ENCODE measurements around the gene SNCA.

Gene SNCA

GRCh38 chr4:89712141-89712540 lies 124.8 kb downstream of the SNCA start:
- no peak overlapping the region for H3K4me2 ChIP-seq (ENCODE audit: low read length, poor library complexity, severe bottlenecking)
- H2BK120ac ChIP-seq (ENCODE audit: low read depth, low read length), result no peak overlapping the region
- H2BK15ac ChIP-seq (ENCODE audit: low read depth, poor library complexity, severe bottlenecking), result no peak overlapping the region
- no peaks in the 10 kb centered on the region for H3K9me3 ChIP-seq (ENCODE audit: control insufficient read depth, low read length)
- H3K4me3 ChIP-seq (ENCODE audit: insufficient read depth in 1 of 2, low read depth in 1 of 2, low read length in 2 of 2), result peak overlapping the region in 1 of 2 experiments; percentile 6
- no peaks in the 10 kb centered on the region for H3K79me1 ChIP-seq (replicated peaks; ENCODE audit: low read length, poor library complexity, severe bottlenecking)
- no peak overlapping the region for H2AK5ac ChIP-seq (ENCODE audit: low read length, severe bottlenecking)
- no peak overlapping the region for H3K27ac ChIP-seq (ENCODE audit: low read length, poor library complexity, severe bottlenecking)
- no peaks in the 10 kb centered on the region for H3K27me3 ChIP-seq (ENCODE audit: control insufficient read depth in 1 of 2, insufficient read depth in 1 of 2, low read length in 2 of 2)
- H4K91ac ChIP-seq (ENCODE audit: low read length), result no peak overlapping the region
- H3K23ac ChIP-seq (ENCODE audit: low read length in 2 of 2), result no peak overlapping the region
- no peak overlapping the region for H3K4ac ChIP-seq (ENCODE audit: low read depth in 1 of 2, low read length in 2 of 2)
- no peak overlapping the region for H3K18ac ChIP-seq (ENCODE audit: low read depth in 1 of 2, low read length in 2 of 2)
- H3K9ac ChIP-seq (ENCODE audit: low read length), result peak overlapping the region; percentile 60
- H2BK12ac ChIP-seq (ENCODE audit: low read length in 2 of 2), result no peak overlapping the region
- H3K36me3 ChIP-seq (ENCODE audit: control insufficient read depth in 1 of 2, insufficient read depth in 2 of 2, low read depth in 1 of 2, low read length in 2 of 2), result no peaks in the 10 kb centered on the region
- DNase-seq, result no peak
- 54% methylated on average over 1 of the region's 2 CpGs for whole genome bisulfite sequencing
- no peaks in the 10 kb centered on the region for H3K4me1 ChIP-seq (ENCODE audit: control insufficient read depth, insufficient read depth, low read depth, low read length)
- H4K8ac ChIP-seq (ENCODE audit: low read length), result no peak overlapping the region
- no peak overlapping the region for H3K14ac ChIP-seq (ENCODE audit: low read length in 2 of 2)
- H2BK5ac ChIP-seq (ENCODE audit: low read depth, low read length, poor library complexity, severe bottlenecking), result no peak overlapping the region
- no peak overlapping the region for H2AFZ ChIP-seq (ENCODE audit: low read depth, low read length)

- Histone ChIP-seq H3K14ac (ENCODE audit: low read length in 2 of 2) (no peak overlapping the region), H2AFZ (ENCODE audit: low read depth, low read length) (peak overlapping the region; percentile 10), H3K4me2 (ENCODE audit: low read length, poor library complexity, severe bottlenecking) (no peak overlapping the region), H3K4me3 (ENCODE audit: insufficient read depth in 1 of 2, low read depth in 1 of 2, low read length in 2 of 2) (no peak overlapping the region), H2BK15ac (ENCODE audit: low read depth, poor library complexity, severe bottlenecking) (no peak overlapping the region), H3K79me1 (replicated peaks; ENCODE audit: low read length, poor library complexity, severe bottlenecking) (no peaks in the 10 kb centered on the region), H2BK5ac (ENCODE audit: low read depth, low read length, poor library complexity, severe bottlenecking) (no peak overlapping the region), H4K8ac (ENCODE audit: low read length) (peak overlapping the region; percentile 93), H3K4me1 (ENCODE audit: control insufficient read depth, insufficient read depth, low read depth, low read length) (no peaks in the 10 kb centered on the region), H3K18ac (ENCODE audit: low read depth in 1 of 2, low read length in 2 of 2) (peak overlapping the region; percentile 68 to 83), H2AK5ac (ENCODE audit: low read length, severe bottlenecking) (no peak overlapping the region), H3K9ac (ENCODE audit: low read length) (no peak overlapping the region), H2BK120ac (ENCODE audit: low read depth, low read length) (no peak overlapping the region), H3K36me3 (ENCODE audit: control insufficient read depth in 1 of 2, insufficient read depth in 2 of 2, low read depth in 1 of 2, low read length in 2 of 2) (no peaks in the 10 kb centered on the region), H3K27me3 (ENCODE audit: control insufficient read depth in 1 of 2, insufficient read depth in 1 of 2, low read length in 2 of 2) (no peaks in the 10 kb centered on the region), H4K91ac (ENCODE audit: low read length) (peak overlapping the region; percentile 25), H2BK12ac (ENCODE audit: low read length in 2 of 2) (peak overlapping the region; percentile 10 to 28), H3K9me3 (ENCODE audit: control insufficient read depth, low read length) (no peaks in the 10 kb centered on the region), H3K4ac (ENCODE audit: low read depth in 1 of 2, low read length in 2 of 2) (peak overlapping the region in 1 of 2 experiments; percentile 47), H3K23ac (ENCODE audit: low read length in 2 of 2) (no peak overlapping the region), H3K27ac (ENCODE audit: low read length, poor library complexity, severe bottlenecking) (peak overlapping the region; percentile 9)
- WGBS, result 0% methylated on average over 2 of the region's 2 CpGs
- peak; percentile 86 for DNase-seq
Measured at GRCh38 chr4:89708903-89709421, 128.0 kb downstream of the SNCA start.

GRCh38 chr4:89707467-89707866 lies 129.5 kb downstream of the SNCA start:
- Histone ChIP-seq H4K8ac (ENCODE audit: low read length) (no peak overlapping the region), H2BK15ac (ENCODE audit: low read depth, poor library complexity, severe bottlenecking) (peak overlapping the region; percentile 63), H3K27me3 (ENCODE audit: control insufficient read depth in 1 of 2, insufficient read depth in 1 of 2, low read length in 2 of 2) (no peaks in the 10 kb centered on the region), H2BK120ac (ENCODE audit: low read depth, low read length) (no peak overlapping the region), H3K4me2 (ENCODE audit: low read length, poor library complexity, severe bottlenecking) (no peak overlapping the region), H3K9ac (ENCODE audit: low read length) (no peak overlapping the region), H2BK5ac (ENCODE audit: low read depth, low read length, poor library complexity, severe bottlenecking) (no peak overlapping the region), H3K4me3 (ENCODE audit: insufficient read depth in 1 of 2, low read depth in 1 of 2, low read length in 2 of 2) (no peak overlapping the region), H3K4ac (ENCODE audit: low read depth in 1 of 2, low read length in 2 of 2) (peak overlapping the region in 1 of 2 experiments; percentile 73), H3K36me3 (ENCODE audit: control insufficient read depth in 1 of 2, insufficient read depth in 2 of 2, low read depth in 1 of 2, low read length in 2 of 2) (no peaks in the 10 kb centered on the region), H2BK12ac (ENCODE audit: low read length in 2 of 2) (peak overlapping the region; percentile 75 to 93), H2AFZ (ENCODE audit: low read depth, low read length) (no peak overlapping the region), H3K14ac (ENCODE audit: low read length in 2 of 2) (no peak overlapping the region), H4K91ac (ENCODE audit: low read length) (no peak overlapping the region), H2AK5ac (ENCODE audit: low read length, severe bottlenecking) (no peak overlapping the region), H3K4me1 (ENCODE audit: control insufficient read depth, insufficient read depth, low read depth, low read length) (no peaks in the 10 kb centered on the region), H3K79me1 (replicated peaks; ENCODE audit: low read length, poor library complexity, severe bottlenecking) (no peaks in the 10 kb centered on the region), H3K18ac (ENCODE audit: low read depth in 1 of 2, low read length in 2 of 2) (peak overlapping the region; percentile 45 to 54), H3K23ac (ENCODE audit: low read length in 2 of 2) (no peak overlapping the region), H3K27ac (ENCODE audit: low read length, poor library complexity, severe bottlenecking) (no peak overlapping the region), H3K9me3 (ENCODE audit: control insufficient read depth, low read length) (no peaks in the 10 kb centered on the region)
- DNase-seq, result no peak
- 97% methylated on average over 3 of the region's 5 CpGs for WGBS

- Histone ChIP-seq H2BK12ac (ENCODE audit: low read length in 2 of 2) (no peak overlapping the region), H3K27me3 (ENCODE audit: control insufficient read depth in 1 of 2, insufficient read depth in 1 of 2, low read length in 2 of 2) (no peaks in the 10 kb centered on the region), H3K4ac (ENCODE audit: low read depth in 1 of 2, low read length in 2 of 2) (no peak overlapping the region), H3K14ac (ENCODE audit: low read length in 2 of 2) (no peak overlapping the region), H2AK5ac (ENCODE audit: low read length, severe bottlenecking) (no peak overlapping the region), H3K23ac (ENCODE audit: low read length in 2 of 2) (no peak overlapping the region), H4K91ac (ENCODE audit: low read length) (no peak overlapping the region), H3K4me1 (ENCODE audit: control insufficient read depth, insufficient read depth, low read depth, low read length) (no peaks in the 10 kb centered on the region), H3K9me3 (ENCODE audit: control insufficient read depth, low read length) (no peaks in the 10 kb centered on the region), H3K27ac (ENCODE audit: low read length, poor library complexity, severe bottlenecking) (no peak overlapping the region), H2BK120ac (ENCODE audit: low read depth, low read length) (no peak overlapping the region), H2BK5ac (ENCODE audit: low read depth, low read length, poor library complexity, severe bottlenecking) (no peak overlapping the region), H3K4me3 (ENCODE audit: insufficient read depth in 1 of 2, low read depth in 1 of 2, low read length in 2 of 2) (no peak overlapping the region), H2AFZ (ENCODE audit: low read depth, low read length) (no peak overlapping the region), H3K79me1 (replicated peaks; ENCODE audit: low read length, poor library complexity, severe bottlenecking) (no peaks in the 10 kb centered on the region), H3K4me2 (ENCODE audit: low read length, poor library complexity, severe bottlenecking) (no peak overlapping the region), H4K8ac (ENCODE audit: low read length) (no peak overlapping the region), H2BK15ac (ENCODE audit: low read depth, poor library complexity, severe bottlenecking) (no peak overlapping the region), H3K36me3 (ENCODE audit: control insufficient read depth in 1 of 2, insufficient read depth in 2 of 2, low read depth in 1 of 2, low read length in 2 of 2) (no peaks in the 10 kb centered on the region), H3K18ac (ENCODE audit: low read depth in 1 of 2, low read length in 2 of 2) (no peak overlapping the region), H3K9ac (ENCODE audit: low read length) (no peak overlapping the region)
- WGBS, result no CpG with 5 or more reads among the region's 2 CpGs
- no peak for DNase-seq
Measured at GRCh38 chr4:89704651-89705395, 132.1 kb downstream of the SNCA start.

Measured in mesenchymal stem cell (in vitro differentiated cells and primary cell).